Measurements from ENCODE around the gene MTCL1. TPM values are rescaled to one million over a fixed set of nuclear protein-coding genes. Genes with fewer than 3 reads are reported as not detected.

Gene MTCL1
- polyA plus RNA-seq, 3 donors, result not detected

DNA sequence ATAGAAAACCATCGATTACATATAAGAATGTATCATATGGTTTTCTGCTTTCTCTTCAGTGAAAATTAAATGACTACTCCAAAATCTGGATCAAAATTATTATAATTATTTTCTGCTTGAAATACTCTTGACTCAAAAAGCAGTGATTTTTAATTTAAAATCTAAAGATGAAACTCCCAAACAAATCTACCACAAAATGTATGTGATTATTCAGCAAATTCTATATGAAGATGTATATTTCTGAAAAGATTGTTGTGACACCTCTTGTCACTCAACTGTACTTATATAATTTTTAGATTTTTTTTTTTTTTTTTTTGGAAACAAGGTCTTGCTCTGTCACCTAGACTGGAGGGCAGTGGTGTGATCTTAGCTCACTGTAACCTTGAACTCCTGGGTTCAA is 98.6 kb downstream of the MTCL1 start:
- H3K79me2 ChIP-seq (ENCODE audit: insufficient read depth, low read length), result no peaks in the 10 kb centered on the region
- H3K36me3 ChIP-seq (replicated peaks in 1 of 2; ENCODE audit: control insufficient read depth in 1 of 2, insufficient read depth in 2 of 2, low read length in 2 of 2), result no peaks in the 10 kb centered on the region
- no peak overlapping the region for H3K27ac ChIP-seq (ENCODE audit: low read depth in 1 of 2, low read length in 2 of 2)
- Mint-ChIP-seq H3K27me3 (ENCODE audit: low read depth in 3 of 3) (peaks cover 0 to 2% (median 0%) of the 10 kb centered on the region in 3 donors), H3K27ac (no peak overlapping the region), H3K9me3 (no peaks in the 10 kb centered on the region), H3K36me3 (no peaks in the 10 kb centered on the region), H3K4me3 (no peak overlapping the region), H3K4me1 (no peaks in the 10 kb centered on the region)
- intact Hi-C loops (cut with micrococcal nuclease), result no loop called here
- H3K27me3 ChIP-seq (ENCODE audit: control insufficient read depth in 2 of 2, insufficient read depth in 2 of 2, low read length in 2 of 2), result no peaks in the 10 kb centered on the region
- H4K20me1 ChIP-seq (ENCODE audit: insufficient read depth, low read length), result no peaks in the 10 kb centered on the region
- no peak overlapping the region for H3K9ac ChIP-seq (ENCODE audit: insufficient read depth, low read length, poor library complexity, severe bottlenecking)
- no peaks in the 10 kb centered on the region for H3K4me1 ChIP-seq (ENCODE audit: control insufficient read depth in 1 of 2, insufficient read depth in 2 of 2, low read length in 2 of 2)
- H3K9me3 ChIP-seq (replicated peaks in 1 of 2; ENCODE audit: control insufficient read depth in 1 of 2, insufficient read depth in 1 of 2, low read length in 2 of 2), result no peaks in the 10 kb centered on the region
- H3K4me2 ChIP-seq (replicated peaks; ENCODE audit: extremely low read depth, low read length, poor library complexity, severe bottlenecking), result no peak overlapping the region
- no peak for DNase-seq
- H2AFZ ChIP-seq (ENCODE audit: insufficient read depth, low read depth, low read length, poor library complexity, severe bottlenecking), result no peak overlapping the region
- WGBS (ENCODE audit: insufficient coverage), result no CpG with 5 or more reads among the region's 1 CpG
- TF ChIP-seq, protein P1, sequence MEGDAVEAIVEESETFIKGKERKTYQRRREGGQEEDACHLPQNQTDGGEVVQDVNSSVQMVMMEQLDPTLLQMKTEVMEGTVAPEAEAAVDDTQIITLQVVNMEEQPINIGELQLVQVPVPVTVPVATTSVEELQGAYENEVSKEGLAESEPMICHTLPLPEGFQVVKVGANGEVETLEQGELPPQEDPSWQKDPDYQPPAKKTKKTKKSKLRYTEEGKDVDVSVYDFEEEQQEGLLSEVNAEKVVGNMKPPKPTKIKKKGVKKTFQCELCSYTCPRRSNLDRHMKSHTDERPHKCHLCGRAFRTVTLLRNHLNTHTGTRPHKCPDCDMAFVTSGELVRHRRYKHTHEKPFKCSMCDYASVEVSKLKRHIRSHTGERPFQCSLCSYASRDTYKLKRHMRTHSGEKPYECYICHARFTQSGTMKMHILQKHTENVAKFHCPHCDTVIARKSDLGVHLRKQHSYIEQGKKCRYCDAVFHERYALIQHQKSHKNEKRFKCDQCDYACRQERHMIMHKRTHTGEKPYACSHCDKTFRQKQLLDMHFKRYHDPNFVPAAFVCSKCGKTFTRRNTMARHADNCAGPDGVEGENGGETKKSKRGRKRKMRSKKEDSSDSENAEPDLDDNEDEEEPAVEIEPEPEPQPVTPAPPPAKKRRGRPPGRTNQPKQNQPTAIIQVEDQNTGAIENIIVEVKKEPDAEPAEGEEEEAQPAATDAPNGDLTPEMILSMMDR (IDR thresholded peaks at IDR 0.05), result no peak
- no peak overlapping the region for H3K4me3 ChIP-seq (replicated peaks in 1 of 3; ENCODE audit: low read depth in 2 of 3, low read length in 3 of 3)

DNA sequence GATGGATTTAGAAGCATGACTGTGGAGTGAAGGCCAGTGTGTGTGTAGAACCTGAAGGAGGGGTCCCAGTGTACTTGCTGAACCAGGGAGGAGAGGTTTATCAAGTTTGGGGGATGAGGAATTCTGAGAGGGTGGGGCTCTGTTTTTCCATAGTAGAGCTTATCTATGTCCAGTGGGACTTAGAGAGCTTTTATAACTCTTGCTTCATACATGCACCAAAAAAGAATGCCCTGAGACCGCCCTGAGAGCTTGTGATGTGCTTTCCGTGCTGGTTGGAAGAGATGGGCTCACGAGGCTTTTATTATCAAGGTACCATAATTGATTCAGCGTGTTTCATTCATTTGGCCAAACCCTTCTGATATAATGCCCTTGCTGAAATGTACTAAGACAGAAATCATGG is 100.2 kb downstream of the MTCL1 start:
- H3K4me1 ChIP-seq (ENCODE audit: control insufficient read depth in 1 of 2, insufficient read depth in 2 of 2, low read length in 2 of 2), result no peaks in the 10 kb centered on the region
- 100% methylated on average over 1 of the region's 4 CpGs for WGBS (ENCODE audit: insufficient coverage)
- no peaks in the 10 kb centered on the region for H3K36me3 Mint-ChIP-seq
- no peak overlapping the region for H3K4me3 Mint-ChIP-seq
- no peak overlapping the region for H3K4me3 ChIP-seq (replicated peaks in 1 of 3; ENCODE audit: low read depth in 2 of 3, low read length in 3 of 3)
- H3K4me2 ChIP-seq (replicated peaks; ENCODE audit: extremely low read depth, low read length, poor library complexity, severe bottlenecking), result no peak overlapping the region
- no peaks in the 10 kb centered on the region for H3K36me3 ChIP-seq (replicated peaks in 1 of 2; ENCODE audit: control insufficient read depth in 1 of 2, insufficient read depth in 2 of 2, low read length in 2 of 2)
- no peaks in the 10 kb centered on the region for H4K20me1 ChIP-seq (ENCODE audit: insufficient read depth, low read length)
- no peaks in the 10 kb centered on the region for H3K9me3 Mint-ChIP-seq
- TF ChIP-seq, protein P1 (IDR thresholded peaks at IDR 0.05), result no peak
- no peak for DNase-seq
- peaks cover under 1 to 2% (median 1%) of the 10 kb centered on the region in 3 donors for H3K27me3 Mint-ChIP-seq (ENCODE audit: low read depth in 3 of 3)
- no peaks in the 10 kb centered on the region for H3K4me1 Mint-ChIP-seq
- intact Hi-C loops (cut with micrococcal nuclease), result no loop called here
- H3K9ac ChIP-seq (ENCODE audit: insufficient read depth, low read length, poor library complexity, severe bottlenecking), result no peak overlapping the region
- H3K79me2 ChIP-seq (ENCODE audit: insufficient read depth, low read length), result no peaks in the 10 kb centered on the region
- no peak overlapping the region for H3K27ac Mint-ChIP-seq
- no peak overlapping the region for H3K27ac ChIP-seq (ENCODE audit: low read depth in 1 of 2, low read length in 2 of 2)
- H2AFZ ChIP-seq (ENCODE audit: insufficient read depth, low read depth, low read length, poor library complexity, severe bottlenecking), result no peak overlapping the region
- no peaks in the 10 kb centered on the region for H3K9me3 ChIP-seq (replicated peaks in 1 of 2; ENCODE audit: control insufficient read depth in 1 of 2, insufficient read depth in 1 of 2, low read length in 2 of 2)
- no peaks in the 10 kb centered on the region for H3K27me3 ChIP-seq (ENCODE audit: control insufficient read depth in 2 of 2, insufficient read depth in 2 of 2, low read length in 2 of 2)
